Activated CD8-positive, alpha-beta memory T cell treated with anti-CD3 and anti-CD28 coated beads, Interleukin-2, amount 50 U/mL, for 24 hours (primary cell): Measurements from ENCODE around the gene PLEKHA7.

Experiments
- DNase-seq: peaks from one replicate; pipeline ENCODE4 v3.0.0-alpha.2; 2020; ENCODE audit errors: extremely low read depth

The PLEKHA7 gene

DNA sequence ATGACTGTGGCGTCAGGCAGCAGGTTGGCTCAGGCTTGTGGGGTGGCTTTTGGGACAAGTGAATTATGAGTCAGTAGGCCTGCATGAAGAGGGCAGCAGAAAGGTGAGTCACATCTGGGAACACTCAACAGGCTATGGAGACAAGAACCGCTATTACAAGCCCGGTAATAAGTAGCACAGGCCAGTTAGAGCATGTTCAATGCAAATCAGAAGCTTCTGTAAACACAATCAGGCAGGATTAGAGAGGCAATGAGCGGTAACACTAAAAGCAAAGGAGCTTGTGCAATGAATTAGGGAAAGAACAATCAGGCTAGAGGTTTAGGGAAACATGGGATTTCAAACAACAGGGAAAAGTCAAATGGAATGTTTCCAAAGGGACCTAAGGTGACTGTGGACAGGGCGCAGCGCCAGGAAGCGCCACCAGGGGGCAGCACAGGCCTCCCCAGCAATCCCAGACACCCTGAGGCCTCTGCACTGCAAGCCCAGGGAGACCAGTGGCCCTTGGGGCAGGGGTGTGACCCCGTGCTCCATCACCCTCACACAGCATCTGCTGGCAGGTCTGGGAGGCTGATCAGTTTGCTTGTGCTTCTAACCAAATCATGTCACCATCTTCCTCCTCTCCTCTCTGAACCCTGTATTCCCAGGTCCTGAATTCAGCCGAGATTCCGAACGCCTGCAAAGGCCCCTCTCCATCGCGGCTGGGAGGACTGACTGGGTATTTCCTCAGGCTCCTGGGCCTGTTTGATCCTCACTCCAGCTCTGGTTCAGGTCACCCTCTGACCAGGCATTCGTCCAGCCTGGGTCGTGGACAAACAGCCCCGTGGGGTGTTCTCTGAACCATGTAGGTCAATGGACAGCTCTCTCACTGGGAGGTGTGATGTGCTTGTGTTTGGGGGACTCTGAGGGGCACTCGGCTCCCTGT is 225.8 kb downstream of the PLEKHA7 start:
- DNase-seq, result no peak

DNA sequence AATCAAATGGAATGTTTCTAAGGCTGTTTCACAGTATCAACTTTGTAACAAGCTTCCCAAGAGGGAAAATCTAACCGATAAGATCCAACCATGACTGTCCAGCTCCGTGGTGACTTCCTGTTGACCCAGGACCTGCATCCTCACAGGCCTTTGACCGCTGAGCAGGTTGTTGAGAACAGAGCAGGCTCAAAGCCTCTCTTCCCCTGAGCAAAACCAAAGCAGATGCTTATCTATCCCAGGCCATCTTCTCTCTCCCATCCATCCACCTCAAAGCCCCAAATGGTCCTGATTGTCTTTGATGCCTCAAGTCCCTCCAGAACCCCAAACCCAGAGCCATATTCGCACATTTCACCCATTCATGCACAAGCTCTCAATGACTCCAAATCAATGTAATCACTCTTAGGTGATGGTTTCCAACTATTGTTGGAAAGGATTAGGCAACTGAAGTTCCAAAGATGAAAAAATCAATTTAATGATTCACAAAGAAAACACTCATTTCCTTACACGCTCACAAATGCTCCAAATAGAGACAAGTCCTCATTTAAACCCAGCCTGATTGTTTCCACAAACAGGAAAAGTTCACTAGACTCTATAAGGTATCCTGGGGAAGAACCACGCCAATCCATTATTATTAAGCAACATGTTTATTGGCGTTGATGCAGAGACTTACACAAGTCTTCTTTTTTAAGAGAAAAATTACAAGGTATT is 227.0 kb downstream of the PLEKHA7 start:
- no peak for DNase-seq

DNA sequence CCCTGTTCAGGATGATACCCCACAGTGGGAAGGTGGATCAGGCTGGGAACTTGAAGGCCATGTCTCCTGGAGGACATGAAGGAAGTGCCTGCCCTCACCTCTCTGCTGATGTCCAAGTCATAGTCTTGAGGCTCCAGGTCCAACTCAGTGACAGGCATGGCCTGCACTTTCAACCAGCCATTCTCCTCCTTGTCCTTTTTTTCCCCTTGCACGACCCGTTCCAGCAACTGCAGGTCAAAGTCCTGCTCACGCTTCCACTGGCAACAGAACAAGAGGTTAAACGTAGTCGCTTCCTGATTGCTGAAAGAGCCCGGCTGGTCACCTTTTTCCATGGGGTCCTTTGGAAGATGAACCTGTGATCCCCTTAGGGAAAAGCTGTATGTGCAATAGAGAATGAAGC is 228.1 kb downstream of the PLEKHA7 start:
- DNase-seq, result no peak

DNA sequence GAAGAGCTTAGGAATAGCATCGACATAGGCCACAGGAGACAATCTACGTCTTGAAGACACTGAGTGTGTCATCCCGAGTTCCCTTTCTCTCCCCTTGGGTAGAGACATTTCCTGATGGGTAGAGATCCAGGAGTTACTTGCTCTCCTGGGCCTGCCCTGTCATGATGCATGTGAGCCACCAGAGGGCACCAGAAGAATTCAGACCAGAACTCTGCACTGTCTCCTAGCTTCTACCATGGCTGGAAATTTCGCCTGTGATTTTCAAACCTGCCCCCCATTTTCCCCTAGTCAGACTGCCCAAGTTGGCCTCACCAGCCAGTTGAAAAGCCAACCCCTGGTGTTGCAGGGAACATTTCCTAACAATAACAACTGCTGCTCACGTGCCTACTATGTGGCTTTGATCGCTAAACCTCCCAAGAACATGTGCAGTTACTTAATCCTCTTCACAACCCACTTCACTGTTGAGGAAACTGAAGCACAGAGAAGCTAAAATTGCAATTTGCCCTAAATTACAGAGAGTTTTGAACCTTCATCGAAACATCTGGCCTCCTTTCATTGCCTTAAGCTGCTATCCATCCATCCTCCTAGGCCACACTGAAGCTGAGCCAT is 228.6 kb downstream of the PLEKHA7 start:
- no peak for DNase-seq

DNA sequence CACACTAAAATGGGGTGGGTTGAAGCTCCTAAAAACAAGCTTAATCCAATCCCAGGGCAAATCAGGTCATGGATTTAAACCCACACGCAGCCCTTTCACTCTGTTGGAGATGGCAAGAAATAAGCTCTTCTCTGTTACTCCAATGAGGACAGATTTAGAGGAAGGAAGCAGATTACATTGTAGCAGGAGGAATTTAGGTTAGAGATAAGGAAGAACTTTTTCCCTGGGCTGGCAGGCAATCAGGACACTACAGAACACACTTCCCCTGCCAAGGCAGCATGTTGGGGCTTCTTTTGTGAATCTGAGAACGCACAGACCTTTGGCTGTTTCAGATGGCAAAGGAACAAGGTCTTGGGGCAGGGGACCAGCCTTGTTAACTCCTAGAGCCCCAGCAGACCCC is 229.5 kb downstream of the PLEKHA7 start:
- no peak for DNase-seq

DNA sequence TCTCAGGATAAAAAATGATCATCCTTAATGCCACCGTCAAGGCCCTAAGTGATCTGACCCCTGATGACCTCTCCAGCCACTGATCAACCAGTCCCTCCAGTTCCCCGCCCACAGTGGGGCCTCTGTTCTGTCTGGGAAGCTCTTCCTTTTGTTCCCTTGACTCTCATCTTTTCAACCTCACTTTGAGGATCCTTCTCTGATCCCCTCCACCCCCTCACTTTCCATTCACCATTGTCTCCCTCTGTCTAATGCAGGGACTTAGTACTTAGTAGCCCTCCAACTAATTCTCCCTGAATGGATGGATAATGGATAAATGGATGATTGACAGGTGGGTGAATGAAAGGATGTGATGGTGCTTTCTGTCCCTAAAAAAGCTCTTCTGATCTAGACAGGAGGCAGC is 230.1 kb downstream of the PLEKHA7 start:
- DNase-seq, result no peak

DNA sequence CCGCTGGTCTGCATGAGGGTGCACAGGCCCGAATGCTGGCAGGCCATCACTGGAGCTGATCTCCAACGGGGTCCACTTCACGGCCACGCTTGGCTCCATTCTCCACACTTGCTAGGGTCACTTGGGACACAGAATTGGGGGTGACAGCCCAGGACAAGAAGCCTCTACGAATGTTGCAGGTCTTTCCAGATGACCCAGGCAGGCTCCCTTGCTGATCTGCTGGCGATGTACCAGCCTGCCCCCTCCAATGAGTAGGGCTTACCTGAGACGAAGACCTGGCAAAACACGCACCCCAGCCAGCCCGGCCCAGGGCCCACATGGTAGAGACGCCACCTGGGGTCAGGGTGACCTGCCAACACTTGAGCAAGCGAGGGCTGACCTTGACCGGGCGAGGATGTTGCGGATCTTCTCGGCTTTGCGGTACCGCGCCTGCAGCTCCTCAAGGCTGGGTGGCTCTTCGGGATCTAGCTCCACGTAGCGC is 230.9 kb downstream of the PLEKHA7 start:
- no peak for DNase-seq

DNA sequence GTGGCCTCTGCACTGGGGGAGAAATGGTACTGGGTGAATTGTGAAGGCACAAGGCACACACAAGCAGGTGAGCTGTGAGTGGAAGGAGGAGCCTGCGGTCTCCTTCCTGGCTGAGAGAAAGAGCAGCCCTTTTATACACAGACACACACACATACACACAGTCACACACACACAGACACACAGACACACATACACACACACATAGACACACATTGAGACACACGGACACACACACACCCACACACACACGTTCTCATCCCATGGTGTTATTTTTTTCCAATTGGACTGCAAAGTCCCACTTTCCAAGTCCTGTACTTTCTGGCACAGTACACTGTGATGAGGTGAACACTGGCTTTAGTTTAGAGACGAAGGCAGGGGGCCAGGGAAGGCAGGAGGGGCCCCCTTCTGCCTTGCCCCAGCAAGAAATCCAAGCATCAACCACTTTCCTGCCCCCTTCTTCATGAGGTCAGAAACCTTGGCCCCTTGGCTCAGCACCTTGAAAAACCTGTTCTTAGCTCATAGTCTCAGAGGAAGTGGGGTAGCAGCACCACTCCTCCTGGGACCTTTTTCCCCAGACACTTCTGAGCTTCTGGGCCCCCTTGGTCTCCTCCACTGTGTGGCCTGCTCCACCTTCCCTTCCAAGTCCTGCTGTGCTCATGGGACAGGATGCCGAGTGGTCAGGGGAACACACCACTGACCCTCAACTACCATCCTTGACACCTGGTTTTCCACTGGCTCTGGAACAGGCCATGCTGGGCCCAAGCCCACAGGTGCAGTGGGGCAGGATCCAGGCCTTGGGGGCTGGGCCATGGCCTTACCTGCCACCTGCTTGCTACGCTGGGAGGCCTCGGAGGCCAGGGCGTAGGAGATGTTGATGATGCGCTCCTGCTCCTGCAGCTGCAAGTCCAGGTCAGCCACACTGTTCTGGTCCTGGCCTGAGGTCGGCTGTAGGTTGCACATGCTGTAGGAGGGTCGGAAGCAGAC is 232.0 kb downstream of the PLEKHA7 start:
- DNase-seq, result no peak

DNA sequence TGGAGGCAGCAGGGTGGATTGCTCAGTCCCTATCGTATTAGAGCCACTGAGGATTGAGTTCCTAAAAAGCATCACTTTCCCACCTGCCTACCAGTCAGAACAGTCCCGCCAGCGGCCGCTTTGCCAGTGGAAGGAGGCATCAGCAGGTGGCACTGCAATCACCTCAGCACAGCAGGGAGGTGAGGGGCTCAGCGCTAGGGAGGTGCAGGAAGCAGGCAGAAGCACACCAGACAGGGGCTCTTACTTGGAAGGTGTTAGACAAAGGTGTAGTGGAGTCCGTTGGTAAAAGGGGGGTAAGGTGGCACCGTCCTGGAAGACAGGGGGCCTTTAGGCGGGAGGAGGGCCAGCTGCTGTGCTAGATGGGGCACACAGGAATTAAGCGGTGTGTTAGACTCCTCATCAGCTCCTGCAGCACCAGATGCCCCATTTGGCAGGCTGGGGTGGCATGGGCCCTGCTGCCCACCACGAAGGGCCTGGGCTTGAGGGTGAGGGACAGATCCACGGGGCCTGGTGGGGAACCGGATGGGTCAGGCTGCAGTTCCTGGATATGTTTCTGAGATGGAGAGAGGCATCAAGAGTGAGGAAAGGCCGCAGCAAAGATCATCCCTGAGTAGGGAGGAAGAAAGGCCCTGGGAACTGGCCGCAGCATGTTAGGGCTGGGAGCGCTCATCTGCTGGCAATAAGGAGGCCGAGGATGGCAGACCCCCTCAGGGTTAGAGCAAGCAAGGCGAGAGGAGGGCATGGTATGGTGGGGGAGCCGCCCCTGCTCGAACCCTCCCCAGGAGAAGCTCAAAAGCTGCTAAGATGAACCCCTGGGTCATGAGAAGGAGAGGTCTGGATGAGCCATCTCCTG is 233.3 kb downstream of the PLEKHA7 start:
- DNase-seq, result no peak

DNA sequence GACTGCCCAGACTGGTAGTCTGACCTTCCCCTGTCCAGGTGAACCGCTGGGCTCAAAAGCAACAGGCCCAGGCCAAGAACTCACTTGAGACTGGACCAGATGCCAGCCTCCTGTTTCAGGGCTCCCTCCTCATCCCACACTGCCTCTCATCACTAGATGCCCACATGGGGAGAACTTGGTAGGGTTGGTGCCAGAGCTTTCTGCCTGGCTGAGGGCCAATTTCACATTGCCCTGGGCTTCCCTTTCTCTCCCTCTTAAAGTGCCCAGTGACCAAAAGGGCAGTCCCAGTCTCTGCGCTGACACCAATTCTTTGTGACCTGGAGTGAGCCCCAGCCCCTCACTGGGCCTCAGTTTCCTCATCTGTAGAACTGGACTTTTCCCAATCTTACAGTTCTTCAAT is 234.1 kb downstream of the PLEKHA7 start:
- no peak for DNase-seq

DNA sequence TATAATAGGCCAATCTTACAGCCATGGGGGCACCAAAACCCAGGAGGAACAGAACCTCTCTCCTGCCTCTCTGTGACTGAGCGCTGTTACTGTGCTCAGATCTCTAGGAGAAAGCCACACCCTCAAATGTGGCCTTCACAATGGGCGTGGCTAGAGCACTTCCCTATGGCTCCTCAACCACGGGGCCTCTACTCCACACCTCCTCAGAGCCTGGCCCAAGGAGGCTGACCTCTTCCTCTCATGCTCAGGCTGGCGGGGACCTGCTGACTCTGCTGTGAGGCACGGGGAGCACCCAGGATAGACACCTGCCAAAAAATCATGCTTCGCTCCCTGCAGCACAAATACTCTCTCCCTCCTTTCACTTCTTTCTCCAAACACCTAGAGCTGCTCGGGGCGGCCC is 234.8 kb downstream of the PLEKHA7 start:
- DNase-seq, result no peak

DNA sequence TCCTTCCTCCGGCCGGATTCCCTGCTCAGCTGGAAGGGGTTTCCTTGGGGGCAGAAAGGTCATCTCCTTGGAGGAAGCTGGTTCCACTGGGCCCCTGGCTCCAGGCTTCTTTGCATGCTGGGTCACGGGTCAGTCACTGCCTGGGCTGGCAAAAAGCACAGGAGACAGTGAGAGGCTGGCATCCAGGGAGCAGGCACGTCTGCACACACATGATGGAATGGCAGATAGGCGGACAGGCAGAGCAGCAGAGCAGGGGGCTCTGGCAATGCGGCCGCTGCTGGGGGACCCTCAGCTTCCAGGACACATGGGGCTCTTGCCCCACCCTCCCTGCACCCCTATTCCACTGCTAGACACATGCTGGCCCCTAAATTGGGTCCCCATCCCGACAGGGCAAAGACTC is 235.3 kb downstream of the PLEKHA7 start:
- DNase-seq, result no peak

DNA sequence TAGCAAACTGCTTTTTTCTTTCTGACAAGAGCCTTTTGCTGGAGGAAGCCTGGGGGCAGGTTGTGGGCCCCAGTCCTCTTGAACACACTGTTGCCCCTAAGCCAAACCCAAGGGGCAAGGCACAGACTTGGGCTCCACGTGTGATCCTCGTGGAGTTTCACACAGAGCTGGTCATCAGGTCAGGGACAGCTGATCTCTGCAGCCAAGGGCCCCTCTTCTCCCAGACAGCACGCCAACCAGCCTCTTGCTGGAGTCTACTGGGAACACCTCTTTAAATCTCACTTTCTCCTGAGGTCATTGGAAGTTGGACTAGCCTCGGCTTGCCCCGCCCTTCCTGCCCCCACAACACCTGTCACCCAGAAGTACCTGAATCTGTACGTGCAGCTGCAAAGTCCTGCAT is 235.9 kb downstream of the PLEKHA7 start:
- DNase-seq, result no peak

DNA sequence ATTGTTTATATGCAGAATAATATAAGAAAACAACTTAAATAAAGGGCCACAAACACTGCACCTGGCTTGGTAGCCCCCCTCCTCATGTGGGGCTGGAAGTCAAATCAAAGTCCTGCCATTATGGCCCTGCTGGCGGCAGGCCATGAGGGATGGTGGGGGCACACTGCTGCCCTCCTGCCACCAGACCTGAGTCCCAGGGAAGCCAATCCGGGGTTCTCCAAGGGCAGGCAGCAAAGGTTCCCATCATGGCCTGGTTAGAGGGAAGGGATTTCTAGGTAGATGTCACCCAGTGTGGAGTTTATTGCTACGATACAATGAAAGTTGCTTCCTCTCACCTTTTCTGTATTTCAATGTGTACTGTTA is 236.6 kb downstream of the PLEKHA7 start:
- no peak for DNase-seq

DNA sequence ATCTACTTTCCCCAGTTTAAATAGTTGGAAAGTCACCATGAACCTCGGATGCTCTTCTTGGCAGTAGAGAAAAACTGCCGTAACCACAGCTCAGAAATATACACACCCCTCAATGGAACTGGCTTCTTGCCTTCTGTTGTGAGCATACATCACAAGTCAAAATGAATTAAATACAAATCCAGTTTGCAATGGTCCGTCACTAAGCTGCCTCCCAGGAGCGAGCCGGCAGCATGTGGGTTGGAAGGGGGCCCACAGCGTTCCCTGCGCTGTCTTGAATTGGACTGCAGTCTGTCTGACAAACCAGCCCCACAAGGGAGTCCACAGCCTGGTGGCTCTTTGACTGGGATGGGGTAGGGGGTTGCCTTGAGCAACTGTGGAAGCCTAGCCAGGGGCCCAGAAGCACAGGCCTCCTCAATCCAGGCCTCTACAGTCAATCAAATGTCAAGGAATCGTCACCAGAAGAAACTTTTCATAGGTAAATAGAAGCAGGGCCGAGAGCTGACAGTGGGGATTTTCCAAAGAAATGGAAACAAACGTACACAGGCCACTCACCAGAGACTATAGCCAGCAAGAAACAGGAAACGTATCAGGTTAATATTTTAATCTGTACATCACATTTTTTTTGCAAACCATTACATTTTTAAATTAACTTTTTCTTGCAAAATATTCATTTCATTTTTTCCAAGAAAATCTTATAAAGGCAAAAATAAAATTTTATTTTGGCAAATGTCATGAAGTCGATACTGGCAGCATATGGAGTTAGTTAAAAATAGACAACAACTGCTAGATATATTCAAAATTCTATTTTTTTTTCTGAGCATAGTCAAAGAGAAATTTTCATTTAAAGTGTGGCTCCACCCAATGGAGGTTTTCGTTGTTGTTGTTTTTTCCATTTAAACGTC is 237.3 kb downstream of the PLEKHA7 start:
- DNase-seq, result no peak

DNA sequence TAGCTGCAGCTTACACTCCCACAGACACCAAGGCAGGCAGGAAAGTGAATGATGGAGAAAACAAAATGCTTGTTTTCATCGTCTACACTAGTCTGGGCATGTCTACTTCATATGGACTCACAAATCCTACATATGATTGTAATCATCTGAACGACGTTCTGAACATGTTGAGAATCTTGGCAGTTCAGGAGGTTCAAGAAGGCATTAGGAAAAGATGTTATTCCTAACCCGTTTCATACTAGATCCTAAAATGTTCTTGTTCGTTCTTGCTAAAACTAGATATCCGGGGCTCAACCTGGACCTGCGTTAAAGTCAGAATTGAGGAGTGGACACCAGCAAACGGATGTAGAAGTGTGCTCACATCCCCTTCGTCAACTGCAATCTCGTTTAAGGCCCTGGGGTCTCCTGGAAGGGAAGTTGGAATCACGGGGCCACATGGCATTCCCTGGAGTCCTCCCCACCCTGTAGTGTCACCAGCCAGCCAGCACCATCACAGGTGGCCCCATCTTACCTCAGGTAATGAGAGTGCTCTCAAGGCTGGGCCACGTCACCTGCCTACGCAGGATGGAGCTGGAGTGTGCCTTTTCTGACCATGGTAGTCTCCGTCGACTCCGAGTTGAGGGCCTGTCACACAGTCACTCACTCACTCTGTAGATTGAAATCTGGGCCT is 238.5 kb downstream of the PLEKHA7 start:
- no peak for DNase-seq

DNA sequence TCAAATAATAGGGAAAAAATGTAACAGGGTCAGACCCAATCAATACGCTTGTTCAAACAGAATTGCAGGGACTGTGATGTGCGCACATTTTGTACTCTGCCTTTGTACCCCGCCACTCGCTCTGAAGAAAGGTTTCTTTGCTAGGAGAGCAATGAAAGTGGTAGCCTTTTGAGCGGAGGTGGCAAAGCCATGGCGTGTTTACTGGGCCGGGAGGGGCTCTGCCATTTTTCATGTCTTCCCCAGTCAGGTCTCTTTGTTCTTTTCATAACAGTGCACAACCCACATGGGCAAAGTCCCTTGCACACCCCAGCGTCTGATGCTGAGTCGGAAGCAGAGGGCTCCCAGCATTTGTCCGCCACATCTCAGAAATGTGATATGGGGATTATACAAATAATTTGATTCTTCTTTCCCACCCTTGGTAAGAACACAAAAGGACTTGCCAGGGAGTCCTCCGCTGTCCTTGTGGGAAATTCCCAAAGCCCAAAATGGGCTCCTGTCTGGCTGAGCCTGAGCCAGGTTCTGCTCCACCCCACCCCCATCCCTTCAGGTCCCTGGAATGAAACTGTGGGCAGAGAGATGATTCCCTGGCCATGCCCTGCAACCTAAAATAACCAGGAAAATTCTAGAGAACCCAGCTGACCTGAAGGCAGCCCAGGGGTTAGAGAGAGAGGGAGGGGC is 239.1 kb downstream of the PLEKHA7 start:
- no peak for DNase-seq
